Liver (tissue), 3 donors: ENCODE measurements around the gene SLC6A12.

Experiments
- ATF3 ChIP-seq: IDR thresholded peaks from 2 replicates; pipeline ENCODE4 v1.6.1; 2016; ENCODE audit warnings: antibody characterized with exemption
- CTCF ChIP-seq: fragments of 150-350 bp; IDR thresholded peaks from 2 replicates; pipeline ENCODE4 v1.5.1; 2017; ENCODE audit warnings: improper control_type of control experiment, low read depth, low read length; ENCODE audit not compliant: missing input control
- JUND ChIP-seq, 2 donors: IDR thresholded peaks; 2 replicates each; pipeline ENCODE4 v1.6.1; 2016; ENCODE audit warnings: antibody characterized with exemption in 2 of 2
- donor health status: healthy.
- donor health status: healthy.

- TF ChIP-seq ATF3 = no peak
- no peak for TF ChIP-seq CTCF
- TF ChIP-seq JUND (IDR thresholded peaks at IDR 0.05) = no peak
Observed at GRCh38 chr12:179131-179884, 34.6 kb downstream of the SLC6A12 start.
